Activated CD8-positive, alpha-beta T cell treated with anti-CD3 and anti-CD28 coated beads for 36 hours (primary cell): ENCODE results near the gene EBF3. TPM values are rescaled to one million over a fixed set of nuclear protein-coding genes. Genes with fewer than 3 reads are reported as not detected.
A peak's percentile ranks its signal among the peaks of the same experiment; 100 is the strongest.

Source experiments
- ATAC-seq: fragments of 200-7000 bp; cut with Tn5 transposase; one replicate; pipeline ENCODE4 v1.10.0; 2021; ENCODE audit warnings: mild to moderate bottlenecking, moderate library complexity
- CTCF ChIA-PET: fragments of 350-600 bp; sonication (Branson Sonifier 250); formaldehyde crosslinking; loops from one replicate; lab custom pipeline; 2021; ENCODE audit warnings: antibody characterized with exemption; lab: Charles Lee
- POLR2A ChIA-PET: fragments of 350-600 bp; sonication (Branson Sonifier 250); formaldehyde crosslinking; loops from one replicate; lab custom pipeline; 2021; ENCODE audit warnings: antibody characterized with exemption; lab: Charles Lee
- DNase-seq: peaks from one replicate; pipeline ENCODE4 v3.0.0-alpha.2; 2020
- H3K27ac Mint-ChIP-seq: one replicate; pipeline ENCODE4 v1.8.0; 2021; ENCODE audit warnings: mild to moderate bottlenecking, mixed read lengths
- H3K27me3 Mint-ChIP-seq: one replicate; pipeline ENCODE4 v1.8.0; 2021; ENCODE audit warnings: mixed read lengths
- H3K36me3 Mint-ChIP-seq: one replicate; pipeline ENCODE4 v1.8.0; 2021; ENCODE audit warnings: low read depth, mixed read lengths
- H3K4me1 Mint-ChIP-seq: one replicate; pipeline ENCODE4 v1.8.0; 2021; ENCODE audit warnings: low read depth, mixed read lengths
- H3K4me3 Mint-ChIP-seq: one replicate; pipeline ENCODE4 v1.8.0; 2021; ENCODE audit warnings: mild to moderate bottlenecking, moderate library complexity, mixed read lengths
- H3K9me3 Mint-ChIP-seq: one replicate; pipeline ENCODE4 v1.8.0; 2021; ENCODE audit warnings: mixed read lengths
- intact Hi-C: fragments of 100-400 bp; cut with micrococcal nuclease; formaldehyde crosslinking; loops from one replicate; pipeline ENCODE4 v1.10.0; 2022
- total RNA-seq, 2 experiments: library from RNA; stranded (reverse); gene quantifications; one replicate each; pipeline ENCODE4 v1.2.3, GENCODE V29; 2021
- TF ChIP-seq, protein P1 (sequence below): fragments of 200-600 bp; IDR thresholded peaks from one replicate; pipeline ENCODE4 v1.8.0; 2022; ENCODE audit warnings: antibody characterized with exemption, mild to moderate bottlenecking

EBF3 gene
- total RNA-seq, 2 experiments from 2014 or later, result not detected

DNA sequence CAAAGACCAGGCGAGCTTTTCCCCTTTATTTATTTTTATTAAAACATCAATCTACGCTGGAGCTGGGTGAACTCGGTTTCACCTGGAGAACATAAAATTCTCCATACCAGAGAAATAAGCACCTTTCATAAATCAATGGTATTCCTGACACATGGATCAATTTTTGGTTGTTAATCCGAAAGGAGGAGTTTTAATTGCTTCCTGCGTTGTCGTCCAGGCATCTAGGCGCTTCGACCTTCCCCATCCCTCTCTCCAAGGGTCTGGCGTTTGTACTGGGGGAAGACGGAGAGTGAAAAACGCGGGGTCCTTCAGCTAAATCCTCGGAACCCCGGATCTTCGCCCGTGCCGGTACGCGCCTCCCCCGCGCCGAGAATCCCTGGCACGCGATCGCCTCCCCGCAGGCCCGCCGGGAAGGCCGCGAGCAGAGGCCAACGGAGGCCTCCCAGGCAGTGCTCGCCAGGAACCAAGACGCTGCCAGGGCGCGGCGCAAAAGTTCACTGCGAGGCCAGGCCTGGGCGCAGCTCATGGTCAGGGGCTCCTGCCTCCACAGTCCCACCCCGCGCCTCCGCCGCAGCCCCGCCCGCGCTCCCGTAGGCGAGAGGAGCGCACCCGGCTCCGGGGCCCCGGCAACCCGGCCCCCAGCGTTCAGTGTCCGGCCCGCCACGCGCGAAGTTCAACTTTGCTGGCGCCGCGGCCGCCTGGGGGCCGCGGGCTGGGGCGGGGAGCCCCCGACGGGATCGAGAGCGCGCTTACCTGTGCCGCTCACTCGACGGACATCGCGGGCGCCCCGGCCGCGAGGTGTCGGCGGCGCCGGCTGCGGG is 8.3 kb upstream of the EBF3 start:
- no peak overlapping the region for H3K27ac Mint-ChIP-seq
- ChIA-PET POLR2A (interaction anchor here (1.0 kb wide), 1 partner anchor 20 kb away, joined by 3 read pairs; no protein-coding TSS in a partner anchor), CTCF (interaction anchor here (1.0 to 3.3 kb wide), 5 partner anchors 14 to 155 kb away, joined by 3 to 19 read pairs (median 17); no protein-coding TSS in a partner anchor)
- TF ChIP-seq, protein P1, sequence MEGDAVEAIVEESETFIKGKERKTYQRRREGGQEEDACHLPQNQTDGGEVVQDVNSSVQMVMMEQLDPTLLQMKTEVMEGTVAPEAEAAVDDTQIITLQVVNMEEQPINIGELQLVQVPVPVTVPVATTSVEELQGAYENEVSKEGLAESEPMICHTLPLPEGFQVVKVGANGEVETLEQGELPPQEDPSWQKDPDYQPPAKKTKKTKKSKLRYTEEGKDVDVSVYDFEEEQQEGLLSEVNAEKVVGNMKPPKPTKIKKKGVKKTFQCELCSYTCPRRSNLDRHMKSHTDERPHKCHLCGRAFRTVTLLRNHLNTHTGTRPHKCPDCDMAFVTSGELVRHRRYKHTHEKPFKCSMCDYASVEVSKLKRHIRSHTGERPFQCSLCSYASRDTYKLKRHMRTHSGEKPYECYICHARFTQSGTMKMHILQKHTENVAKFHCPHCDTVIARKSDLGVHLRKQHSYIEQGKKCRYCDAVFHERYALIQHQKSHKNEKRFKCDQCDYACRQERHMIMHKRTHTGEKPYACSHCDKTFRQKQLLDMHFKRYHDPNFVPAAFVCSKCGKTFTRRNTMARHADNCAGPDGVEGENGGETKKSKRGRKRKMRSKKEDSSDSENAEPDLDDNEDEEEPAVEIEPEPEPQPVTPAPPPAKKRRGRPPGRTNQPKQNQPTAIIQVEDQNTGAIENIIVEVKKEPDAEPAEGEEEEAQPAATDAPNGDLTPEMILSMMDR, result no peak
- no peak overlapping the region for H3K4me3 Mint-ChIP-seq
- H3K9me3 Mint-ChIP-seq, result no peaks in the 10 kb centered on the region
- no peak for DNase-seq
- intact Hi-C loops, result loop anchor here (5.0 kb wide), 2 partner anchors 80 to 155 kb away; no protein-coding TSS in a partner anchor
- H3K36me3 Mint-ChIP-seq, result no peaks in the 10 kb centered on the region
- no peak for ATAC-seq
- peaks cover 65% of the 10 kb centered on the region for H3K27me3 Mint-ChIP-seq
- H3K4me1 Mint-ChIP-seq, result peaks cover 11% of the 10 kb centered on the region

- Mint-ChIP-seq H3K36me3 (no peaks in the 10 kb centered on the region), H3K4me1 (peaks cover 11% of the 10 kb centered on the region), H3K27ac (no peak overlapping the region), H3K9me3 (no peaks in the 10 kb centered on the region), H3K4me3 (no peak overlapping the region), H3K27me3 (peaks cover 62% of the 10 kb centered on the region)
- intact Hi-C loops, result loop anchor here (5.0 kb wide), 2 partner anchors 79 to 156 kb away; no protein-coding TSS in a partner anchor
- TF ChIP-seq, protein P1, result peak; percentile 58
- POLR2A ChIA-PET, result interaction anchor here (1.0 kb wide), 1 partner anchor 21 kb away, joined by 3 read pairs; no protein-coding TSS in a partner anchor
- ATAC-seq, result peak; percentile 91
- CTCF ChIA-PET, result interaction anchor here (0.6 to 3.3 kb wide), 12 partner anchors 13 to 1760 kb away, joined by 3 to 19 read pairs (median 4); no protein-coding TSS in a partner anchor
- peak; percentile 64 for DNase-seq
Measured at GRCh38 chr10:129971381-129972144, 7.5 kb upstream of the EBF3 start.

DNA sequence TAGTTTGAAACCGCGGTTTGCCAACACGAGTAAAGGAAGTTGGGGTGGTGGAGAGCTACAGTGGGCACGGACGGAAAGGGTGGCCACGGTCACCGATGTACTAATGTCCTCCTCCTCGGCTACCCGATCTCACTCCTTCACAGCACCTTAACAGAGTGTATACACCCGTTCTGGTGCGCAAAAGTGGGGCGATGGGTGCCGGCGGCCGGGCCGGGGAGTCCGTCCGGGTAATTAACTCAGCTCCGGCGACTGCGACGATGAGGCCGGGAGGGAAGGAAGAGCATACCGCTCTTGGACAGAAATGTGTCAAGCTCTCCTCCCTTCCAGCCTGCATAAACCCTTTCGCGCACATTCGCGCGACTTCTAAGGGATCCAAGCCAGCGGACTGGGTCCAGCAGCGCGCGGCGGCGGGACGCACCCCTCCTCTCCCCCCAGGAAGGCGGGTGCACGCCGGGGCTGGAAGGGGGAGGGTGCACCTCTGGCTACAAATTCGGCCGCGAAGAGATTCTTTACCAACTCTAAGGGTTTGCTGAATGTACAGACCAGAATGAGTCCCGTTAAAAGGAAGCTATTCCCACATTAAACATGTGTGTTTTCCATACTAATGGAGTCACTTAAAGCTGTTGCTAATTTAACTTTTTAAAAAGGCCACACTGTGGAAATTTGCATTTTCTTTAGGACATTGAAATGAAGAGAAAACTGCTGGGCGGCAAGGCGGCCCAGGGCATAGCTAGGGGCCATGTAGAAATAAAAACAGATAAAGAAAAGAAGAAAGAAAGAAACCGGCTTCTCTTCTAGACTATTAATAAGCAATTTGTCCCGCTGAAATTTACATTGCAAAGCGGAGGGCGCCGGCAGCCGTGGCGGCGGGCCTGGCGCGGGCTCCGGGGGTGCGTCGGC is 6.6 kb upstream of the EBF3 start:
- no peak overlapping the region for H3K27ac Mint-ChIP-seq
- no peak overlapping the region for H3K4me3 Mint-ChIP-seq
- peaks cover 66% of the 10 kb centered on the region for H3K27me3 Mint-ChIP-seq
- H3K36me3 Mint-ChIP-seq, result no peaks in the 10 kb centered on the region
- DNase-seq (no peak), ATAC-seq (no peak)
- peaks cover 11% of the 10 kb centered on the region for H3K4me1 Mint-ChIP-seq
- CTCF ChIA-PET, result interaction anchor here (0.6 to 3.3 kb wide), 12 partner anchors 10 to 1759 kb away, joined by 3 to 19 read pairs (median 4); no protein-coding TSS in a partner anchor
- POLR2A ChIA-PET, result interaction anchor here (0.5 to 0.6 kb wide), 2 partner anchors 112 to 1336 kb away, joined by 3 read pairs; no protein-coding TSS in a partner anchor
- intact Hi-C loops, result loop anchor here (5.0 kb wide), 2 partner anchors 78 to 157 kb away; no protein-coding TSS in a partner anchor
- TF ChIP-seq, protein P1, result no peak
- H3K9me3 Mint-ChIP-seq, result no peaks in the 10 kb centered on the region

DNA sequence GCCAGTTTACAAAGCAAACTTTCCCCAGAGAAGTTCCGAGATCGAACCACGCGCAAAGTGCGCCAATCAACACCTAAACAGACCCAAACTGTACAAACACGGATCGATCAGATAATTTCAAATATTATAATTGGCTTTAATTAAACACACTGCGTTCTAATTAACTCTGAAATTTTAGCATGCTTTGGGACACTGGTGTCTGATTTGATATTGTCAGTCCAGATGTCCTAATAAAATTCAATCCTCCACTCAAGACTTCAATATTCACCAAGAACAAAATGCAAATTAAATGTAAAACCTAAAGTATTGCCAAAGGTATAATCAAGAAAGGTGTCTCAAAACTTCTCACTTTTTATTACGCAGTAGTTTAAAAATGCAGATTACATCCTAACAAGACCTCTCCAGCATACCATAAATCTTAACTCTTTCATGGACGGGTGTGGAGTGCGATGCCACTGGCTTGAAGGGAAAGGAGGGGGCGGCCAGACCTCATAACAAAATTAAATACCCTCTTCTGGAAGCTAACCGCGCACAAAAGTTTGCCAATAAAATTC is 5.9 kb upstream of the EBF3 start:
- DNase-seq (no peak), ATAC-seq (no peak)
- H3K27ac Mint-ChIP-seq, result no peak overlapping the region
- CTCF ChIA-PET, result interaction anchor here (1.0 to 3.3 kb wide), 8 partner anchors 11 to 939 kb away, joined by 3 to 19 read pairs (median 9); no protein-coding TSS in a partner anchor
- H3K36me3 Mint-ChIP-seq, result no peaks in the 10 kb centered on the region
- POLR2A ChIA-PET, result interaction anchor here (0.6 kb wide), 1 partner anchor 113 kb away, joined by 3 read pairs; no protein-coding TSS in a partner anchor
- H3K4me1 Mint-ChIP-seq, result peaks cover 11% of the 10 kb centered on the region
- intact Hi-C loops, result loop anchor here (5.0 kb wide), 2 partner anchors 78 to 157 kb away; no protein-coding TSS in a partner anchor
- H3K4me3 Mint-ChIP-seq, result no peak overlapping the region
- H3K27me3 Mint-ChIP-seq, result peaks cover 65% of the 10 kb centered on the region
- TF ChIP-seq, protein P1, result no peak
- no peaks in the 10 kb centered on the region for H3K9me3 Mint-ChIP-seq
